ENCODE measurements around the gene RNASE4.

Gene RNASE4

GRCh38 chr14:20684662-20685456, 499 bp downstream of the RNASE4 start:
- Histone ChIP-seq H3K27me3 (replicated peaks; ENCODE audit: control insufficient read depth, insufficient read depth, low read length) (no peaks in the 10 kb centered on the region), H3K4me3 (replicated peaks; ENCODE audit: low read depth, low read length) (peak overlapping the region; percentile 77), H3K36me3 (ENCODE audit: control insufficient read depth, insufficient read depth, low read length) (no peaks in the 10 kb centered on the region)
- no peak for TF ChIP-seq CTCF (IDR thresholded peaks at IDR 0.05; ENCODE audit: insufficient read depth, low read length, poor library complexity, severe bottlenecking)
- no peak for DNase-seq (ENCODE audit: extremely low read depth, insufficient read length)

GRCh38 chr14:20686386-20687143, 2.2 kb downstream of the RNASE4 start:
- H3K27me3 ChIP-seq (replicated peaks; ENCODE audit: control insufficient read depth, insufficient read depth, low read length), result no peaks in the 10 kb centered on the region
- no peak for DNase-seq (ENCODE audit: extremely low read depth, insufficient read length)
- no peaks in the 10 kb centered on the region for H3K36me3 ChIP-seq (ENCODE audit: control insufficient read depth, insufficient read depth, low read length)
- TF ChIP-seq CTCF (IDR thresholded peaks at IDR 0.05; ENCODE audit: insufficient read depth, low read length, poor library complexity, severe bottlenecking), result no peak
- H3K4me3 ChIP-seq (replicated peaks; ENCODE audit: low read depth, low read length), result no peak overlapping the region

- Histone ChIP-seq H3K27me3 (replicated peaks; ENCODE audit: control insufficient read depth, insufficient read depth, low read length) (no peaks in the 10 kb centered on the region), H3K36me3 (ENCODE audit: control insufficient read depth, insufficient read depth, low read length) (no peaks in the 10 kb centered on the region), H3K4me3 (replicated peaks; ENCODE audit: low read depth, low read length) (no peak overlapping the region)
- TF ChIP-seq CTCF (IDR thresholded peaks at IDR 0.05; ENCODE audit: insufficient read depth, low read length, poor library complexity, severe bottlenecking), result no peak
- DNase-seq (ENCODE audit: extremely low read depth, insufficient read length), result no peak
These were observed 3.2 kb downstream of the RNASE4 start for GRCh38 chr14:20687362-20688166.

- Histone ChIP-seq H3K4me3 (replicated peaks; ENCODE audit: low read depth, low read length) (no peak within 1 kb of the TSS), H3K27me3 (replicated peaks; ENCODE audit: control insufficient read depth, insufficient read depth, low read length) (no peaks in the 10 kb centered on the region), H3K36me3 (ENCODE audit: control insufficient read depth, insufficient read depth, low read length) (no peaks in the 10 kb centered on the region)
- no peak for DNase-seq (ENCODE audit: extremely low read depth, insufficient read length)
- TF ChIP-seq CTCF (IDR thresholded peaks at IDR 0.05; ENCODE audit: insufficient read depth, low read length, poor library complexity, severe bottlenecking), result no peak
These were observed 3.9 kb downstream of the RNASE4 start, which contains the start of gene ANG for GRCh38 chr14:20688167-20688839. TSS of gene ANG (plus strand) at chr14:20688764. CDS start at chr14:20693565, 4,801 bp downstream.
